ENCODE data around the gene OR7C1.

The OR7C1 gene

DNA sequence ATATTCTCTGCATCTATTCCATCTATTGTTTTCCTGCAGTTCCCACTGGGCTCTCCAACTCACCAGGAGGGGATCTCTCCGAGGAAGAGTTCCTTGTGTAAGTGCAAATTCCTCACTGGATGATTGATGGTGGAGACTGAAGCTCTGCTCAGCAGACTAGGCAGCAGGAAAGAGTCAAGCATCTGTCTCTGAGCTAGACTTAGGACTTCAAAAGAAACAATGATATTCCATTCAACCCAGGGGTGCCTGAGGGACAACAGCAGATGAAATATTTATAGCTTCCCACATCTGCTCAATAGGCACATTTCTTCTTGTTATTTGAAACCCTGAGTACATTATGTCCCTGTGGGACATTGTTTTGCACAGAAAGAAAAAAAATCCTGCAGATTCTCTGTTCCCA is at the start of gene OR7C1, which contains the start of gene OR7A5:
OR7C1 (minus strand) TSS at position 175 of the 400 bp plus-strand sequence. CDS start 35,049 bp downstream, outside the sequence.
OR7A5 (minus strand) TSS at position 175 of the 400 bp plus-strand sequence. CDS start 6,944 bp downstream, outside the sequence.
- H3K4me1 Mint-ChIP-seq: peaks cover 12% of the 10 kb centered on the region
- no peaks in the 10 kb centered on the region for H3K36me3 Mint-ChIP-seq
- ATAC-seq: no peak
- no peaks in the 10 kb centered on the region for H3K9me3 Mint-ChIP-seq
- H3K4me3 Mint-ChIP-seq: no peak within 1 kb of the TSS
- no peaks in the 10 kb centered on the region for H3K27me3 Mint-ChIP-seq
- no peak within 1 kb of the TSS for H3K27ac Mint-ChIP-seq

DNA sequence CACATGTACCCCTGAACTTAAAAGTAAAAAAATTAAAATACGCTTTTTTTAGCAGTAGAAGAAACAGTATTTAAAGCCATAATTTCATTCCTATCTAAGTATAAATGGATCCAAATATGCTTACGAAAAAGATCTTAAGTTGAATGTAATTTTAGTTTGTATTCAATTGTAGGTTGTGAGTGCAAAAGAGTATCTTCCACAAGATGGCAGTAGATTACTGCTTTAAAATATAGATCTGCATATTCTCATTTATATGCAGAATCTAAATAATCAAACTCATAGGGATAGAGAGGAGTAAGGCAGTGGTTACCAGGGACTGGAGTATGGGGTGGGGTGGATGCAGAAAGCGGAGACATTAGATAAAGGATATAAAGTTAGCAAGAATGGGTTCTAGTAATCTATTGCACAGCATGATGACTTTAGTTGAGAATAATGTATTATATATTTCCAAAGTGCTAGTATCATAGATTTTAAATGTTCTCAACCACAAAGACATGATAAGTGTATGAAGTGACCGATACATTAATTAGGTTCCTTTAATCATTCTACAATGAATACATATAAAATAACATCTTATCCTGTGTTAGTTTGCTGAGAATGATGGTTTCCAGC is 36.7 kb upstream of the OR7C1 start:
- Mint-ChIP-seq H3K36me3 (no peaks in the 10 kb centered on the region), H3K4me3 (no peak overlapping the region), H3K4me1 (no peaks in the 10 kb centered on the region), H3K9me3 (no peaks in the 10 kb centered on the region), H3K27ac (no peak overlapping the region), H3K27me3 (peaks cover 25% of the 10 kb centered on the region)
- ATAC-seq: no peak

DNA sequence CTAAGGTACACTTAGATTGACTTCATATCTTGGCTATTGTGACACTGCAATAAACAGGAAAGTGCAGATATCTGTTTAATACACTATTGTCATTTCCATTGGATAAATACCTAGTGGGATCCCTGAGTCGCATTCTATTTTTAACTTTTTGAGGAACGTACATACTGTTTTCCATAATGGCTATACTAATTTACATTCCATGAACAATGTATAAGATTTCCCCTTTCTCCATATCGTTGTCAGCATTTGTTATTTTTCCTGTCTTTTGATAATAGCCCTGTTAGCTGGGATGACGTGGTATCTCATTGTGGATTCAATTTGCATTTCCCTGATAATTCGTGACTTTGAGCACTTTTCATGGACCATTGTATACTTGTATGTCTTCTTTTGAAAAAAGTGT is 33.5 kb upstream of the OR7C1 start:
- Mint-ChIP-seq H3K4me1 (no peaks in the 10 kb centered on the region), H3K36me3 (no peaks in the 10 kb centered on the region), H3K9me3 (no peaks in the 10 kb centered on the region), H3K27me3 (peaks cover 32% of the 10 kb centered on the region), H3K4me3 (no peak overlapping the region), H3K27ac (no peak overlapping the region)
- no peak for ATAC-seq

DNA sequence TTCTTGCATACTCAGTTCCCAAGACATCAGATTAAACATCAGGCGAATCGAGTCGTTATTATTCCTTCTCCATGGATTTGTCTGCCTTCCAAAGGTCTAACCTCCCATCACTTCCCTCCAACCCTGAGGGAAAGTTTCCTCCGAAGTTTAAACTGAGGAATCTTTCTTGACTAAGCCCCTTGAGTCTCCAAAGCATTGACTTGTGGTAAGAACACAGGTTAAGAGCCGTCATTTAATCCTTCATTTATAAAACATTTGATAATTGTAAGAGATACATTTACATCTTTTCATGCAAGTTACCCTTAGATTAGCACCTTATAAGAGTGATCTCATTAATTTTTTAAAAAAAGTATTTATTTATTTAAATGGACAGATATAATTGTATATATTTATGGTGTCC is 13.8 kb upstream of the OR7C1 start, which contains the start of gene OR7A10:
OR7A10 (minus strand) TSS at position 101 of the 400 bp plus-strand sequence. CDS start 7,045 bp downstream, outside the sequence.
- Mint-ChIP-seq H3K4me3 (no peak within 1 kb of the TSS), H3K36me3 (no peaks in the 10 kb centered on the region), H3K27me3 (peaks cover 54% of the 10 kb centered on the region), H3K27ac (no peak within 1 kb of the TSS), H3K9me3 (peaks cover 2% of the 10 kb centered on the region), H3K4me1 (no peaks in the 10 kb centered on the region)
- ATAC-seq: no peak

DNA sequence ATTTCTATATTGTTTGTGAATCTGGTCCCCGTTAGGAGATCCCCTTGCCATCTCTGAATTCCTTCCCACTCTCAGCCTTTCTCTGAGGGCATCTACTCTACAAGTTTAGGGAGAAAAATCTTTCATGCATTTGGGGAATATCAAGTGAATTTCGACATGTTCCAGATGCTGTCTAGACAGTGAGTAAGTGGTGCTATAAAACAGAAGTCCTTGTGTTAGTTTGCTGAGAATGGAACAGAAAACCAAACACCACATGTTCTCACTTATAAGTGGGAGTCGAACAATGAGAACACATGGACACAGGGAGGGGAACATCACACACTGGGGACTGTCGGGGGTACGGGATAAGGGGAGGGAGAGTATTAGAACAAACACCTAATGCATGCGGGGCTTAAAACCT is 8.6 kb upstream of the OR7C1 start:
- H3K27ac Mint-ChIP-seq: no peak overlapping the region
- H3K9me3 Mint-ChIP-seq: peaks cover 2% of the 10 kb centered on the region
- no peaks in the 10 kb centered on the region for H3K4me1 Mint-ChIP-seq
- peaks cover 33% of the 10 kb centered on the region for H3K27me3 Mint-ChIP-seq
- ATAC-seq: no peak
- no peaks in the 10 kb centered on the region for H3K36me3 Mint-ChIP-seq
- H3K4me3 Mint-ChIP-seq: no peak overlapping the region

DNA sequence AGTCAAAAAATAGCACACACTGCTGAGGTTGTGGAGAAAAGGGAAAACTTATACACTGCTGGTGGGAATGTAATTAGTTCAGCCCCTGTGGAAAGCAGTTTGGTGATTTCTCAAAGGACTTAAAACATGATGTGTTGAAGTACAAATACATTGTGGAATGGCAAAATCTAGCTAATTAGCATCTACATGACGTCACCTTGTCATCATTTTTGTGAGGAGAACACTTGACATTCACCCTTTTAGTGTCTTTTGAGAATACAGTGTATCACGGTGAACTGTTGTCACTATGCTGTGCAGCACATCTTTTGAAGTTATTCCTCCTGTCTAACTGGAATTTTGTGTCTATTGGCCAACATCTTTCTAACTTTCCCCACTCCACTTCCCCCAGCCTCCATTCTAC is 8.2 kb upstream of the OR7C1 start:
- no peak overlapping the region for H3K4me3 Mint-ChIP-seq
- H3K9me3 Mint-ChIP-seq: peaks cover 2% of the 10 kb centered on the region
- no peak for ATAC-seq
- H3K27me3 Mint-ChIP-seq: peaks cover 33% of the 10 kb centered on the region
- H3K27ac Mint-ChIP-seq: no peak overlapping the region
- no peaks in the 10 kb centered on the region for H3K36me3 Mint-ChIP-seq
- no peaks in the 10 kb centered on the region for H3K4me1 Mint-ChIP-seq

DNA sequence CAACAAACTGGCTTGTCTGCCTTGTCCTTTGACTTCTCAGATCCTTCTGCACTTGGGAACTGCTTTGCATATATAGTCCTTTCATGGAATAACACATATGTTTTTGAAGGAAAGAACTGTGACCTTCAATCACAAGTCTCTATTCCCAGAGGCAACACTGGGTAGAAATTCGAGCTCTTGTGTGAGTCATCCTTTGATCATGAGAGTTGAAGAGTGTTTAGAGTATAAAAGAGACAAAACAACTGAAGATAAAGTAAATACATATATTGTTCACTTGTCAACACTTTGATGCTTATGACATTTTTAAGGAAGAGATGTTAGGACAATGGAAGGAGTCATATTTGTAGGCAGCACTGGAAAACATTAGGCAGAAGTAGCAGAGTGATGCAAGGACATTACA is 5.2 kb upstream of the OR7C1 start:
- peaks cover 25% of the 10 kb centered on the region for H3K27me3 Mint-ChIP-seq
- no peaks in the 10 kb centered on the region for H3K9me3 Mint-ChIP-seq
- H3K36me3 Mint-ChIP-seq: no peaks in the 10 kb centered on the region
- no peak for ATAC-seq
- no peaks in the 10 kb centered on the region for H3K4me1 Mint-ChIP-seq
- no peak overlapping the region for H3K27ac Mint-ChIP-seq
- no peak overlapping the region for H3K4me3 Mint-ChIP-seq

DNA sequence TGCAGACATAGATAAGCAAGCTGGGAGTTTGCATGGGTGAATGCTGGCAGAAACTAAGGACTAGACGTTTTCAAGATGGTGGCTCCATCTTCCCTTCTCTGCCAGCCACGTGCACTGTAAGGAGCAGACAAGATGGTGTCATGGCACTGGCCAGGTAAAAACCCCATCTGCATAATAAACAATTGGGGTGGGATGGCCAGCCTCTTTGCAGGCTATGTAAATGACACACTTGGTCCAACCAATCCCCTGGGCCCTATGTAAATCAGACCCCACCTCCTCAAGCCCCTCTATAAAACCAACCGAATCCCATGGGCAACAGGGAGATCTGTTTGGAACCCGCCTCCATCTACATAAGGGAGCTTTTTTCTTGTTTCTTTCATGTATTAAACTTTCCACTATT is 2.4 kb upstream of the OR7C1 start:
- H3K27me3 Mint-ChIP-seq: peaks cover 1% of the 10 kb centered on the region
- H3K36me3 Mint-ChIP-seq: no peaks in the 10 kb centered on the region

DNA sequence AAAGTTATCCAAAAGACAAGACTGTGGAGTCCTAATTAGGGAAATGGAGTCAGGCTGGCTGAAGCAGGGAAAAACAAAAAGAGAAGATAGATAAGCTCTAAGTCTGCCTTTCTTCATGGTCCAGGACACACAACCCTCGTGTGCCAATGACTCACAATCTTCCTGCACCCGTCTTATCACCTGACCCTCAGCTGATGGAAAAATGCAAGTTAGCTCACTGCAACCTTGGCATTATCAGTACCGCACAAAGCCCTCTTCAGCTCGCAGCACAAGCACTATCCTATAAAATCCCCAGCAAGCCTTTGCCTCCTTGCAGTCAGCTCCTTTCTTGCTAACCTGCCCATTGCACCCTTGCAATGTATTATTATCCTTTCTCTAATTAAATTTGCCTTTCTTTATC is 4.3 kb downstream of the OR7C1 start:
- Mint-ChIP-seq H3K27ac (peak overlapping the region; percentile 48), H3K9me3 (no peaks in the 10 kb centered on the region), H3K4me3 (no peak overlapping the region), H3K36me3 (no peaks in the 10 kb centered on the region), H3K4me1 (peaks cover 13% of the 10 kb centered on the region), H3K27me3 (peaks cover 23% of the 10 kb centered on the region)
- ATAC-seq: peak; percentile 72

More for the DNA sequence above, 2.4 kb upstream of the OR7C1 start:
- Mint-ChIP-seq H3K27ac (no peak overlapping the region), H3K9me3 (no peaks in the 10 kb centered on the region), H3K4me3 (no peak overlapping the region), H3K4me1 (no peaks in the 10 kb centered on the region)
- ATAC-seq: no peak

DNA sequence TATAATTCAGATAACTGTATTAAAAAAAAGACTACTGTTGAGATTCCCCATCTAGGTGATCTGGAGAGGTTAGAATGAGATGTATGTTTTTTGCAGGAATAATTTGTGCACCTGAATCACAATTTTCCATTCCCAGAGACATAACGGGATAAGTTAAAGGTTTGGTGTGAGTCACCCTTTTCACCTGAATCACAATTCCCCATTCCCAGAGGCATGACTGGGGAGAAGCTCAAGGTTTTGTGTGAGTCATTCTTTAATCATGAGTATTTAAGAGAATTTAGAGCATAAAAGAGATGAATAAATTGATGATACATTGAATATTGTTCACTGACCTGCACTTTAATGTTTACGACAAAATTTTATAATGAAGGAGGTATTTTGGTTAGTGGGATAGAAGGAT is 9.0 kb downstream of the OR7C1 start:
- ATAC-seq: no peak
- Mint-ChIP-seq H3K4me1 (peaks cover 12% of the 10 kb centered on the region), H3K9me3 (peaks cover 2% of the 10 kb centered on the region), H3K27ac (no peak overlapping the region), H3K4me3 (no peak overlapping the region), H3K36me3 (no peaks in the 10 kb centered on the region), H3K27me3 (peaks cover 42% of the 10 kb centered on the region)

DNA sequence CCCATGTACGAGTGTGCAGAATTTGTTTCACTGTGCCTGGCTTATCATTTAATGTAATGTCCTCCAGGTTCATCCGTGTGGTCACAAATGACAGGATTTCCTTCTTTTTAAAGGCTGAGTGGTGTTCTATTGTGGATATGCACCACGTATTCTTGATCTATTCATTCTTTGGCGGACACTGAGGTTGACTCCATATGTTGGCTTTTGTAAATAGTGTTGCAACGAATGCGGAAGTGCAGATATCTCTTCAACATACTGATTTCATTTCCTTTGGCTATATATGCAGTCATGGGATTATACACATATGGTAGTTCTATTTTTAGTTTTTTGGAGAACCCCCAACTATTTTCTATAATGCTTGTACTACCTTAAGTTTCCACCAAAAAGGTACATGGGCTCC is 13.0 kb downstream of the OR7C1 start:
- H3K27ac Mint-ChIP-seq: no peak overlapping the region
- H3K4me1 Mint-ChIP-seq: no peaks in the 10 kb centered on the region
- H3K4me3 Mint-ChIP-seq: no peak overlapping the region
- ATAC-seq: no peak
- H3K27me3 Mint-ChIP-seq: peaks cover 31% of the 10 kb centered on the region
- no peaks in the 10 kb centered on the region for H3K36me3 Mint-ChIP-seq
- H3K9me3 Mint-ChIP-seq: peaks cover 2% of the 10 kb centered on the region

DNA sequence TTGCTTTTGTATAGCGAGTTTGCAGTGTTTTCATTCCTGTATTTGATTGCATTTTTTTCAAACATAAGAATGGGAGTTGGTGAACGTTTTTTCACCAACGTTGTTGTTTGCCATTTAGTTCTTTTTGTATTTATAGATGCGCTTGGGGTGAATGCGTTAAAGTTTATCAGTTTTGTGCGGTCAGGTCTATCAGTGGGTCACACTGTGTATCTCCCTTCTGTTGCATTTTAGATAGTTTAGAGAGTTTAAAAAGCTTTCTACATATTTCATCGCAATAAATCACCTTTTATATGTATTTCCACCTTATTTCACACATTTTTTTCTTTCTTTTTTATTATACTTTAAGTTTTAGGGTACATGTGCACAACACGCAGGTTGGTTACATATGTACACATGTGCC is 16.4 kb downstream of the OR7C1 start:
- Mint-ChIP-seq H3K36me3 (no peaks in the 10 kb centered on the region), H3K4me3 (no peak overlapping the region), H3K4me1 (no peaks in the 10 kb centered on the region), H3K9me3 (peaks cover 3% of the 10 kb centered on the region), H3K27me3 (no peaks in the 10 kb centered on the region), H3K27ac (no peak overlapping the region)
- no peak for ATAC-seq

DNA sequence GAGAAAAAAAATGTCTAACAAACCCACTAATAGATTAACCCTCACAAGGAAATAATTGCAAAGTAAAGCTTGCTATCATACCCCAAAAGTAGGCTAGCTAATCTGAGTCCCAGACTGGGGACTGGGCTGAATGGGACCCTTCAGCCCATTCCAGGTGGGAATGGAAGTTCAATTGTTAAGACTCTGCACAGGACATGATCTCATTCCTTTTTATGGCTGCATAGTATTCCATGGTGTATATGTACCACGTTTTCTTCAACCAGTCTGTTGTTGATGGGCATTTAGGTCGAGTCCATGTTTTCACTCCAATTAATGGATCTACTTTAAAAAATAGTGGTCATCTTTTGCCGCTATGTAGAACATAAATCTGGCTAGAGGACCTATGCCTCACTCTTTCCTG is 17.9 kb downstream of the OR7C1 start:
- H3K27me3 Mint-ChIP-seq: no peaks in the 10 kb centered on the region
- no peaks in the 10 kb centered on the region for H3K36me3 Mint-ChIP-seq
- H3K4me1 Mint-ChIP-seq: no peaks in the 10 kb centered on the region

DNA sequence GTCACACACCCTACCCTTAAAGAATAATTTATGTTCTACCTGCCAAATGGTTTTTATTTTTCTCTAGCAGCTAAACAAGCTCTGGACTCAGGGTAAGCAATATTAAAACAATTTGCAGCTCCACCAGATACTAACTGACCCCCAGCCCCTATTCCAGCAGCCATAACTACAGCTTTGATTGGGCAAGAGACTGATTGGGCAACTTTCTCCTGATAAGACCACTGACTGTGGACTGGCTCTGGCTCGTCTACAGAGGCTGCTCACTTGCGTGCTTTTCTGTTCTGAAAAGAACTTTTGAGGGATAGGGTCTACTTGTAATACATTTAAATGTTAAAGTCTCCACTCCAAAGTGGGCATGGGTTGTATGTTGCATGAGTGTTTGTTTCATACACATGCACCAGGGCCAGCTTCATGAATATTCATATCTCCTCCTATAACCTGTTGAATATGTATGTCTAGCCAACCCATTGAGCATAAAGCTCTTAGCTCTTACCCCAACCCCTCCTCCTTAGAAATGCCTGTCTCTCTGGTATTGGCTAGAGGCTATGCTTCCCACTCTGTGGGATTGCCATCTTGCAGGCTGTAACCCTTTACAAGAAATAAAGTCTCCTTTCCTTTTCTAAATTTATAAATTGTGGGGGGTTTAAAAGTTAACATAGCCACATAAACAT is 19.9 kb downstream of the OR7C1 start:
- H3K36me3 Mint-ChIP-seq: no peaks in the 10 kb centered on the region
- H3K9me3 Mint-ChIP-seq: peaks cover 3% of the 10 kb centered on the region
- no peak for ATAC-seq
- no peaks in the 10 kb centered on the region for H3K4me1 Mint-ChIP-seq
- no peaks in the 10 kb centered on the region for H3K27me3 Mint-ChIP-seq
- H3K27ac Mint-ChIP-seq: no peak overlapping the region
- no peak overlapping the region for H3K4me3 Mint-ChIP-seq

More for the DNA sequence above, 17.9 kb downstream of the OR7C1 start:
- no peak for ATAC-seq
- no peak overlapping the region for H3K27ac Mint-ChIP-seq
- H3K4me3 Mint-ChIP-seq: no peak overlapping the region
- H3K9me3 Mint-ChIP-seq: peaks cover 3% of the 10 kb centered on the region

DNA sequence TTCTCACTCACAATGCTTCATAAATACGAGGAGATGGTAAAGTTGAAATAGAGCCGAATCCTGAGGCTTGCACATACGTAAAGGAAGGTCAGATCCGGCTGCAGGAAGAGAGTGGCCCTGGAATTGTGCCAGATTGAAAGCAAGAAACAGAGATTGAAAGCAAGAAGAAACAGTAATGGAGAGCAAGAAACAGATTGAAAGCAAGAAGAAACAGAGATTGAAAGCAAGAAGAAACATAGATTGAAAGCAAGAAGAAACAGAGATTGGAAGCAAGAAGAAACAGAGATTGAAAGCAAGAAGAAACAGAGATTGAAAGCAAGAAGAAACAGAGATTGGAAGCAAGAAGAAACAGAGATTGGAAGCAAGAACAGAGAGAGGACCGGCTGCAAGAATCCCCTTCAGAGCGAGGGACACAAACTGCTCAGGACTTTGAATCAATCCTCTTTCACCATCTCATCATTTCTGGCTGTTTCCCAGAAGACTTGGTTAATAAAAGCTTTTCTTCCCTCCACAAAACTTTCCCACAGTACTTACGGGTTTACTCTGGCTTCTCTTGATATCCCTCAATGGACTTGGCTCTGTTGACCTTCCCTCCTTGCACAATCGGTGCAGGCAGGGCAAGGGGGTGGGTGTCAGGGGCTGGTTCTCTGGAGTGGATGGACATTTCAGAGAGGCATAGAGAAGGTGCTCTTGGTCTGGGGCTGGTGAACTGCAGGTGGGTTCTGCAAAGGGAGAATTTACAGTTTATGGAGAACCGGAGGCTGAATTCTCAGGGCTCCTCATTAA is 25.5 kb downstream of the OR7C1 start:
- H3K4me1 Mint-ChIP-seq: peaks cover 10% of the 10 kb centered on the region
- H3K9me3 Mint-ChIP-seq: no peaks in the 10 kb centered on the region
- no peaks in the 10 kb centered on the region for H3K36me3 Mint-ChIP-seq
- H3K27ac Mint-ChIP-seq: no peak overlapping the region
- no peak for ATAC-seq
- no peak overlapping the region for H3K4me3 Mint-ChIP-seq
- no peaks in the 10 kb centered on the region for H3K27me3 Mint-ChIP-seq

Measured in stimulated activated memory B cell treated with anti-CD40 and anti-IgM and Interleukin-4, amounts not matched to agents 10 μg/mL and 1 μg/mL and 100 μg/mL, for 72 hours (primary cell).